Measurements from ENCODE around the gene LGSN. TPM values are rescaled to one million over a fixed set of nuclear protein-coding genes. Genes with fewer than 3 reads are reported as not detected.

LGSN gene
- total and polyA plus RNA-seq, 2 of the 8 experiments (the other 6 are each of a cell fraction or from before 2014, with no cell fraction given): 0.08 TPM; not detected in 1

DNA sequence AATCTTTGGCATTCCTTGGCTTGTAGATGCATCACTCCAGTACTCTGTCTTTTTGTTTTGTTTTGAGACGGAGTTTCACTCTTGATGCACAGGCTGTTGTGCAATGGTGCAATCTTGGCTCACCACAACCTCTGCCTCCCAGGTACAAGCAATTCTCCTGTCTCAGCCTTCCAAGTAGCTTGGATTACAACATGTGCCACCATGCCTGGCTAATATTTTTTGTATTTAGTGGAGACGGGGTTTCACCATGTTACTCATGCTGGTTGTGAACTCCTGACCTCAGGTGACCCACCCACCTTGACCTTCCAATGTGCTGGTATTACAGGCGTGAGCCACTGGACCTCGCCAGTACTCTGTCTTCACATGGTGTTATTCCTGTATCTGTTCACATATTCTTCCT, 35.8 kb upstream of the LGSN start (continued):
- TF ChIP-seq NANOG (IDR thresholded peaks at IDR 0.05; ENCODE audit: insufficient read depth, low read depth, low read length, poor library complexity, severe bottlenecking) (no peak), SP1 (IDR thresholded peaks at IDR 0.05; ENCODE audit: low read depth, low read length) (no peak), SIX5 (IDR thresholded peaks at IDR 0.05; ENCODE audit: low read depth, low read length) (no peak), EZH2 (IDR thresholded peaks at IDR 0.05; ENCODE audit: low read depth, low read length, severe bottlenecking) (no peak)

All from H1 (cell line).